ENCODE results near the gene PARM1. TPM values are rescaled to one million over a fixed set of nuclear protein-coding genes. Genes with fewer than 3 reads are reported as not detected.

PARM1 gene
- total and polyA plus RNA-seq, 2 experiments from 2014 or later, result 4.9 to 10.4 TPM

- Histone ChIP-seq H3K4me3 (no peak overlapping the region), H3K4me1 (ENCODE audit: insufficient read depth) (no peaks in the 10 kb centered on the region), H3F3A (replicated peaks; ENCODE audit: low read depth) (no peaks in the 10 kb centered on the region), H3K79me2 (replicated peaks; ENCODE audit: insufficient read depth) (no peaks in the 10 kb centered on the region), H2AFZ (peak overlapping the region; percentile 76; the same call in 1 of the 2 replicates), H3K36me3 (ENCODE audit: insufficient read depth) (no peaks in the 10 kb centered on the region), H4K20me1 (replicated peaks; ENCODE audit: insufficient read depth) (no peaks in the 10 kb centered on the region), H3K9me2 (ENCODE audit: insufficient read depth) (peaks cover 6% of the 10 kb centered on the region; the same call in 1 of the 2 replicates), H3K27ac (ENCODE audit: low read depth) (no peak overlapping the region), H3K4me2 (no peak overlapping the region), H3K27me3 (ENCODE audit: insufficient read depth) (no peaks in the 10 kb centered on the region)
- H3K4me3 Mint-ChIP-seq, result no peak overlapping the region
- TF ChIP-seq CTCF (conservative IDR thresholded peaks at IDR 0.05; ENCODE audit: low read depth in 2 of 2) (peak; percentile 33 to 46; a peak in 3 of 4 replicates), CREB1 (CRISPR knock-in tag; IDR thresholded peaks at IDR 0.05; ENCODE audit: low read depth) (no peak)
- no peaks in the 10 kb centered on the region for H3K9me3 Mint-ChIP-seq
- H3K27ac Mint-ChIP-seq, result no peak overlapping the region; the same call in 1 of the 2 replicates
- ATAC-seq, result peak; percentile 34; the same call in 1 of the 3 replicates
- DNase-seq (ENCODE audit: low spot score), result peak; percentile 15
- H3K27me3 Mint-ChIP-seq (ENCODE audit: insufficient read depth, low read depth, poor library complexity), result no peaks in the 10 kb centered on the region
- H3K36me3 Mint-ChIP-seq (ENCODE audit: low read depth), result no peaks in the 10 kb centered on the region
- no peaks in the 10 kb centered on the region for H3K4me1 Mint-ChIP-seq
Observed at GRCh38 chr4:74904509-74905065, 28.3 kb upstream of the PARM1 start.

GRCh38 chr4:74906771-74907170, 26.1 kb upstream of the PARM1 start:
- no peaks in the 10 kb centered on the region for H3K27me3 ChIP-seq (ENCODE audit: insufficient read depth)
- Mint-ChIP-seq H3K27me3 (ENCODE audit: insufficient read depth, low read depth, poor library complexity) (peaks cover 2% of the 10 kb centered on the region), H3K36me3 (ENCODE audit: low read depth) (no peaks in the 10 kb centered on the region), H3K4me1 (no peaks in the 10 kb centered on the region), H3K4me3 (no peak overlapping the region), H3K9me3 (no peaks in the 10 kb centered on the region), H3K27ac (no peak overlapping the region)
- no peaks in the 10 kb centered on the region for H3K4me1 ChIP-seq (ENCODE audit: insufficient read depth)
- DNase-seq (ENCODE audit: low spot score) (no peak), ATAC-seq (no peak)
- H3K9me2 ChIP-seq (ENCODE audit: insufficient read depth), result peaks cover 6% of the 10 kb centered on the region; the same call in 1 of the 2 replicates
- no peak overlapping the region for H3K27ac ChIP-seq (ENCODE audit: low read depth)
- H3K36me3 ChIP-seq (ENCODE audit: insufficient read depth), result no peaks in the 10 kb centered on the region
- H3K4me2 ChIP-seq, result no peak overlapping the region
- H3F3A ChIP-seq (replicated peaks; ENCODE audit: low read depth), result no peaks in the 10 kb centered on the region
- no peaks in the 10 kb centered on the region for H3K79me2 ChIP-seq (replicated peaks; ENCODE audit: insufficient read depth)
- no peak overlapping the region for H2AFZ ChIP-seq
- no peaks in the 10 kb centered on the region for H4K20me1 ChIP-seq (replicated peaks; ENCODE audit: insufficient read depth)
- H3K4me3 ChIP-seq, result no peak overlapping the region
- TF ChIP-seq EZH2phosphoT487 (IDR thresholded peaks at IDR 0.05; ENCODE audit: unreplicated experiment) (no peak), CTCF (conservative IDR thresholded peaks at IDR 0.05; ENCODE audit: low read depth in 2 of 2) (no peak), STAT1 (IDR thresholded peaks at IDR 0.05; ENCODE audit: unreplicated experiment) (no peak), ZNF462 (CRISPR knock-in tag; IDR thresholded peaks at IDR 0.05) (no peak), ZNF114 (CRISPR knock-in tag; IDR thresholded peaks at IDR 0.05) (no peak), ETS1 (IDR thresholded peaks at IDR 0.05) (no peak), ZNF331 (CRISPR knock-in tag; IDR thresholded peaks at IDR 0.05; ENCODE audit: low read depth) (no peak), EZH2 (IDR thresholded peaks at IDR 0.05; ENCODE audit: low read depth, unreplicated experiment) (no peak), POLR2AphosphoS5 (IDR thresholded peaks at IDR 0.05; ENCODE audit: low read depth) (no peak), CREB1 (CRISPR knock-in tag; IDR thresholded peaks at IDR 0.05; ENCODE audit: low read depth) (no peak)
